SK-N-SH (cell line): Measurements from ENCODE around the gene GPR17. TPM values are rescaled to one million over a fixed set of nuclear protein-coding genes. Genes with fewer than 3 reads are reported as not detected.

Experiments
- CTCF ChIA-PET: fragments of 300-600, 350-600 bp; formaldehyde crosslinking; extraction: SDS; loops from one replicate; lab custom pipeline; 2021; lab: Yijun Ruan, JAX
- POLR2A ChIA-PET: fragments of 350-600 bp; sonication (Branson Sonifier 250); formaldehyde crosslinking; extraction: SDS; loops from one replicate; lab custom pipeline; 2020; ENCODE audit warnings: antibody characterized with exemption, inconsistent platforms; lab: Yijun Ruan, JAX
- DNase-seq: peaks from one replicate; pipeline ENCODE4 v3.0.0; 2012
- H2AFZ ChIP-seq: fragments of 200-600 bp; sonication (generic); 2 replicates; pipeline ENCODE4 v1.8.1; 2016; ENCODE audit warnings: antibody characterized with exemption, mild to moderate bottlenecking, low read depth
- H3F3A ChIP-seq: fragments of 200-600 bp; sonication (generic); replicated peaks from 2 replicates; pipeline ENCODE3; 2016; ENCODE audit warnings: antibody characterized with exemption, mild to moderate bottlenecking; ENCODE audit not compliant: insufficient read depth
- H3K27ac ChIP-seq, 2 experiments: fragments of 200-500 bp in 1 of 2; fragments of 200-600 bp in 1 of 2; sonication (Bioruptor generic) in 1 of 2; sonication (generic), shearing (Covaris generic) in 1 of 2; 2 replicates each; pipeline versions ENCODE4 v1.5.1 to v1.6.1; 2014 to 2016; ENCODE audit warnings: low read depth in 2 of 2, inconsistent platforms in 1 of 2, low read length in 1 of 2, mild to moderate bottlenecking in 1 of 2, mixed read lengths in 1 of 2
- H3K27me3 ChIP-seq: fragments of 200-600 bp; sonication (generic), shearing (Covaris generic); 2 replicates; pipeline ENCODE4 v1.6.1; 2016; ENCODE audit warnings: mixed run types; ENCODE audit not compliant: insufficient read depth
- H3K36me3 ChIP-seq, 2 experiments: fragments of 200-500 bp in 1 of 2; fragments of 200-600 bp in 1 of 2; sonication (Bioruptor generic) in 1 of 2; sonication (generic) in 1 of 2; replicated peaks in 1 of 2; 2 replicates each; pipeline versions ENCODE3 to v1.5.1; 2014 to 2016; ENCODE audit warnings: low read length in 1 of 2, mild to moderate bottlenecking in 1 of 2; ENCODE audit not compliant: insufficient read depth in 2 of 2, control insufficient read depth in 1 of 2
- H3K4me1 ChIP-seq, 2 experiments: fragments of 200-500 bp in 1 of 2; fragments of 200-600 bp in 1 of 2; sonication (Bioruptor generic) in 1 of 2; sonication (generic), shearing (Covaris generic) in 1 of 2; 2 replicates each; pipeline versions ENCODE4 v1.5.1 to v1.6.1; 2014 to 2016; ENCODE audit warnings: low read depth in 1 of 2, low read length in 1 of 2, mixed run types in 1 of 2; ENCODE audit not compliant: insufficient read depth in 2 of 2, control insufficient read depth in 1 of 2
- H3K4me2 ChIP-seq: fragments of 200-600 bp; sonication (generic), shearing (Covaris generic); 2 replicates; pipeline ENCODE4 v1.6.1; 2017; ENCODE audit warnings: mixed run types
- H3K4me3 ChIP-seq, 2 experiments: fragments of 200-500 bp in 1 of 2; fragments of 200-600 bp in 1 of 2; sonication (Bioruptor generic) in 1 of 2; sonication (generic), shearing (Covaris generic) in 1 of 2; 2 replicates each; pipeline versions ENCODE4 v1.5.1 to v1.8.1; 2014 to 2016; ENCODE audit warnings: low read depth in 2 of 2, inconsistent platforms in 1 of 2, low read length in 1 of 2, mild to moderate bottlenecking in 1 of 2, mixed read lengths in 1 of 2, moderate library complexity in 1 of 2
- H3K79me2 ChIP-seq: fragments of 200-600 bp; sonication (generic); 2 replicates; pipeline ENCODE4 v1.8.1; 2017; ENCODE audit warnings: mild to moderate bottlenecking; ENCODE audit not compliant: insufficient read depth
- H3K9ac ChIP-seq: fragments of 200-600 bp; sonication (generic); 2 replicates; pipeline ENCODE4 v1.6.1; 2017; ENCODE audit warnings: mixed run types
- H3K9me2 ChIP-seq: fragments of 200-600 bp; sonication (generic); 2 replicates; pipeline ENCODE4 v1.6.1; 2017; ENCODE audit warnings: mixed run types
- H3K9me3 ChIP-seq: fragments of 200-600 bp; sonication (generic); 2 replicates; pipeline ENCODE4 v1.6.1; 2017; ENCODE audit warnings: mixed run types, mild to moderate bottlenecking, moderate library complexity
- H4K20me1 ChIP-seq: fragments of 200-600 bp; sonication (generic); 2 replicates; pipeline ENCODE4 v1.6.1; 2017; ENCODE audit warnings: mild to moderate bottlenecking, mixed run types; ENCODE audit not compliant: insufficient read depth
- ELF1 ChIP-seq: IDR thresholded peaks from 2 replicates; pipeline ENCODE4 v1.4.0; 2012
- GABPA ChIP-seq: IDR thresholded peaks from 2 replicates; pipeline ENCODE4 v1.4.0; 2012; ENCODE audit warnings: low read depth, mild to moderate bottlenecking
- JUND ChIP-seq: IDR thresholded peaks from 2 replicates; pipeline ENCODE4 v1.4.0; 2012
- MEF2A ChIP-seq: IDR thresholded peaks from 2 replicates; pipeline ENCODE4 v1.4.0; 2012; ENCODE audit warnings: low read depth, borderline replicate concordance
- MXI1 ChIP-seq: IDR thresholded peaks from 2 replicates; pipeline ENCODE4 v1.6.1; 2012; ENCODE audit warnings: mild to moderate bottlenecking, low read depth, low read length, improper control_type of control experiment
- NFIC ChIP-seq: IDR thresholded peaks from 2 replicates; pipeline ENCODE4 v1.4.0; 2012; ENCODE audit warnings: borderline replicate concordance
- RFX5 ChIP-seq: IDR thresholded peaks from 2 replicates; pipeline ENCODE4 v1.6.1; 2012; ENCODE audit warnings: mild to moderate bottlenecking, improper control_type of control experiment, low read length
- RXRA ChIP-seq: IDR thresholded peaks from 2 replicates; pipeline ENCODE4 v1.4.0; 2012; ENCODE audit warnings: low read depth, mild to moderate bottlenecking, borderline replicate concordance
- TAF1 ChIP-seq: IDR thresholded peaks from 2 replicates; pipeline ENCODE4 v1.6.1; 2012; ENCODE audit warnings: low read depth, mild to moderate bottlenecking, low read length, moderate library complexity, borderline replicate concordance
- TCF12 ChIP-seq: IDR thresholded peaks from 2 replicates; pipeline ENCODE4 v1.4.0; 2012
- YY1 ChIP-seq: IDR thresholded peaks from 2 replicates; pipeline ENCODE4 v1.4.0; 2012; ENCODE audit warnings: low read depth, mild to moderate bottlenecking
- WGBS: methylation state at CpG from one replicate; pipeline ENCODE4 v1.1.6; 2017; ENCODE audit warnings: low lambda C conversion rate; 5-methylcytosine and 5-hydroxymethylcytosine counted together
- polyA plus RNA-seq, 3 experiments: library from polyadenylated mRNA; depleted of rRNA; stranded (reverse); fragments of >200 nt; gene quantifications; 2 replicates each; pipeline ENCODE4 v1.2.3, GENCODE V29; 2012
- TF ChIP-seq, protein P1 (sequence below): fragments of 200-600 bp; sonication (generic); IDR thresholded peaks from 2 replicates; pipeline ENCODE4 v1.6.1; 2017; ENCODE audit warnings: antibody characterized with exemption, mild to moderate bottlenecking, moderate library complexity
- TF ChIP-seq, protein P2 (sequence below): IDR thresholded peaks from 2 replicates; pipeline ENCODE4 v1.4.0; 2012; ENCODE audit warnings: low read depth, borderline replicate concordance
- TF ChIP-seq, protein P3 (sequence below): IDR thresholded peaks from 2 replicates; pipeline ENCODE4 v1.4.0; 2012; ENCODE audit warnings: low read depth

GPR17 gene, protein sequence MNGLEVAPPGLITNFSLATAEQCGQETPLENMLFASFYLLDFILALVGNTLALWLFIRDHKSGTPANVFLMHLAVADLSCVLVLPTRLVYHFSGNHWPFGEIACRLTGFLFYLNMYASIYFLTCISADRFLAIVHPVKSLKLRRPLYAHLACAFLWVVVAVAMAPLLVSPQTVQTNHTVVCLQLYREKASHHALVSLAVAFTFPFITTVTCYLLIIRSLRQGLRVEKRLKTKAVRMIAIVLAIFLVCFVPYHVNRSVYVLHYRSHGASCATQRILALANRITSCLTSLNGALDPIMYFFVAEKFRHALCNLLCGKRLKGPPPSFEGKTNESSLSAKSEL
- 0.03 TPM in 1 of 2 replicates, not detected in the other for polyA plus RNA-seq (2012; rRNA removed)
- not detected in 2 replicates for polyA plus RNA-seq (2012; cell fraction: cytosol; rRNA removed)
- not detected in 2 replicates for polyA plus RNA-seq (2012; cell fraction: nucleus; rRNA removed)

DNA sequence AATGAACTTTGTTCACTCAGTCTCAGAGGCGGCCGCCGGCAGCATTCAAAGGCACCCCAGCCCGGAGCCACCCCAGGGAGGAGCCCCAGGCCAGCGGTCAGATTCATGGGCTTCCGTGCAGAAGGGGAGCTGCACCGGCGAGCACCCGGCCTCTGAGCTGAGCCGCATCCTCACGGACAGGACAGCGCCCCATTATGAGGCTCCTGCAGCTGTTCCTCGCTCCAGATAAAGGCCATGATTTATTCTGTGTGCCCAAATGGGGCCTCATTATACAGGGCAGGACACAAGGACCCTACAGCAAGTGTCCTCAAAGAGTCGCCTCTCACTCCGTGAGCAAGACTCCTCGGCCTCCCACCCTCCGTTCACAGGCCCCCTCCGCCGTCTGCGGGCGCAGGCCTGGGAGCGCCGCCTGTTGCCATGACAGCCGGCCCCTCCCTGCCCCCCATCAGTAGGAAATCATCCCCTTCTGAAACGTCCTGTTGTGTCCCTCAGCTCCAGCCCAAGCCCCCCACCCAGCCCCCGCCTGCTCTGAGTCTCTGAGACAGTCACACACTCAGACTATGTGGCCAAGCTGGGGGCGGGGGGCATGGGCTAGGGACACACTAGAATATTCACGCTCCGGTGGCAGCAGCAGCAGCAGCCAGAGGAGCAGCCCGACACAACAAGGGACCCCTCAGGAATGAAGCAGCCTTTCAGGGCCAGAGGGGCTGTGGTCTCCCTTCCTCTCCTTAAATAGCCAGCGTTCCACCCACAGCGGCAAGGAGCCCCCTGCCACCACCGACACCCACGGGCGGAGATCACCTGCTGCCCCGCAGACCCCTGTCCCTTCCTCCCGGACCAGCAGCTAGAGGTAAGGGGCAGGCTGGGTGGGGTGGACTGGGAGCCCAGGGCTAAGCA is at the start of gene GPR17:
TSS of gene GPR17 (plus strand) at position 759 of the 897 bp plus-strand sequence. CDS start 4,583 bp downstream, outside the sequence.
- no peak within 1 kb of the TSS for H2AFZ ChIP-seq
- no peaks in the 10 kb centered on the region for H3K79me2 ChIP-seq
- no peak within 1 kb of the TSS for H3K9ac ChIP-seq
- no peaks in the 10 kb centered on the region for H3K27me3 ChIP-seq
- peaks cover 0 to 40% of the 10 kb centered on the region in 2 experiments; a peak in 1 of 4 replicates for H3K4me1 ChIP-seq
- no peaks in the 10 kb centered on the region for H3F3A ChIP-seq
- no peak for TF ChIP-seq JUND
- TF ChIP-seq, protein P1, sequence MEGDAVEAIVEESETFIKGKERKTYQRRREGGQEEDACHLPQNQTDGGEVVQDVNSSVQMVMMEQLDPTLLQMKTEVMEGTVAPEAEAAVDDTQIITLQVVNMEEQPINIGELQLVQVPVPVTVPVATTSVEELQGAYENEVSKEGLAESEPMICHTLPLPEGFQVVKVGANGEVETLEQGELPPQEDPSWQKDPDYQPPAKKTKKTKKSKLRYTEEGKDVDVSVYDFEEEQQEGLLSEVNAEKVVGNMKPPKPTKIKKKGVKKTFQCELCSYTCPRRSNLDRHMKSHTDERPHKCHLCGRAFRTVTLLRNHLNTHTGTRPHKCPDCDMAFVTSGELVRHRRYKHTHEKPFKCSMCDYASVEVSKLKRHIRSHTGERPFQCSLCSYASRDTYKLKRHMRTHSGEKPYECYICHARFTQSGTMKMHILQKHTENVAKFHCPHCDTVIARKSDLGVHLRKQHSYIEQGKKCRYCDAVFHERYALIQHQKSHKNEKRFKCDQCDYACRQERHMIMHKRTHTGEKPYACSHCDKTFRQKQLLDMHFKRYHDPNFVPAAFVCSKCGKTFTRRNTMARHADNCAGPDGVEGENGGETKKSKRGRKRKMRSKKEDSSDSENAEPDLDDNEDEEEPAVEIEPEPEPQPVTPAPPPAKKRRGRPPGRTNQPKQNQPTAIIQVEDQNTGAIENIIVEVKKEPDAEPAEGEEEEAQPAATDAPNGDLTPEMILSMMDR, result no peak
- no peak for TF ChIP-seq RFX5
- TF ChIP-seq, protein P2, sequence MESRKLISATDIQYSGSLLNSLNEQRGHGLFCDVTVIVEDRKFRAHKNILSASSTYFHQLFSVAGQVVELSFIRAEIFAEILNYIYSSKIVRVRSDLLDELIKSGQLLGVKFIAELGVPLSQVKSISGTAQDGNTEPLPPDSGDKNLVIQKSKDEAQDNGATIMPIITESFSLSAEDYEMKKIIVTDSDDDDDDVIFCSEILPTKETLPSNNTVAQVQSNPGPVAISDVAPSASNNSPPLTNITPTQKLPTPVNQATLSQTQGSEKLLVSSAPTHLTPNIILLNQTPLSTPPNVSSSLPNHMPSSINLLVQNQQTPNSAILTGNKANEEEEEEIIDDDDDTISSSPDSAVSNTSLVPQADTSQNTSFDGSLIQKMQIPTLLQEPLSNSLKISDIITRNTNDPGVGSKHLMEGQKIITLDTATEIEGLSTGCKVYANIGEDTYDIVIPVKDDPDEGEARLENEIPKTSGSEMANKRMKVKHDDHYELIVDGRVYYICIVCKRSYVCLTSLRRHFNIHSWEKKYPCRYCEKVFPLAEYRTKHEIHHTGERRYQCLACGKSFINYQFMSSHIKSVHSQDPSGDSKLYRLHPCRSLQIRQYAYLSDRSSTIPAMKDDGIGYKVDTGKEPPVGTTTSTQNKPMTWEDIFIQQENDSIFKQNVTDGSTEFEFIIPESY, result no peak
- no peak for TF ChIP-seq TCF12
- TF ChIP-seq MEF2A, result no peak
- no peak for TF ChIP-seq GABPA
- CTCF ChIA-PET, result interaction anchor here (2.2 kb wide), 1 partner anchor 50 kb away, joined by 7 read pairs; no protein-coding TSS in a partner anchor
- DNase-seq, result no peak
- 90% methylated on average over 8 of the region's 37 CpGs for WGBS
- H3K4me2 ChIP-seq, result no peak within 1 kb of the TSS
- H3K27ac ChIP-seq, result no peak within 1 kb of the TSS
- no peaks in the 10 kb centered on the region for H3K9me2 ChIP-seq
- POLR2A ChIA-PET, result no interaction called here
- no peak within 1 kb of the TSS for H3K4me3 ChIP-seq
- H4K20me1 ChIP-seq, result no peaks in the 10 kb centered on the region
- no peaks in the 10 kb centered on the region for H3K36me3 ChIP-seq
- no peaks in the 10 kb centered on the region for H3K9me3 ChIP-seq

DNA sequence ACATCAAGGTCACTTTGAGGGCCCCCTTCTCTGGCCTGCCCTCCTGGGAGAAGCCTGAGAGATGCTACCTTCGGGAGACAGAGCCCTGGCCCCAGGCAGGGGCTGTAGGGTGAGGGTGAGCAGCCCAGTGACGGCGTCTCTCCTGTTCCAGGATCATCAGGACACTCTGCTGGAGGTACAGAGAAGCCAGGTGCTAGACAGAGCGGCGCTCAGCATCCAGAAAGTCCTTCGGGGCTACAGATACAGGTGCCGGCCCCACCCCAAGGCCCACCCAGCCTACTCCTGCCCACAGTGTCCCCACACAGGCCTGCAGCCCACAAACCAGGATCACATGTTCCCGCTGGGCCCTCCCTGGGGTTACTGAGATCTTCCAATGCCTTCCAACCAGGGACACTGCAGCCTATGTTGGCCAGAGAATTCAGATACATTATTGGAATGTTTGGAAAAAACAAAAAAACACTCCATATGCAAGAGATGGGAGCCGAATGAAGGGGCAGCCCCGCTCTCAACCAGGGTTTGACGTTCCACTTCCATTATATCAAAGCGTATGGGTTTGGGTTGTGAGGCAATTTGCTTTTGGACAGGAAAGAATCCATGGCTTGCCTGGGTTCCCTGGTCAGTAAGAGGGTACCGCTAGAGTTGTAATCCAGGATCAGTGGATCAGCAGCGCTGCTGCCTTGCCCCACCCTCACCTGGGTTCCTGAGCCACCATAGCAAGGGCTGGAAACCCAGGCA is 49.5 kb upstream of the GPR17 start:
- DNase-seq, result no peak
- no peak overlapping the region for H3K4me2 ChIP-seq
- no peaks in the 10 kb centered on the region for H3K9me3 ChIP-seq
- no peaks in the 10 kb centered on the region for H4K20me1 ChIP-seq
- ChIA-PET CTCF (no interaction called here), POLR2A (no interaction called here)
- no peaks in the 10 kb centered on the region for H3K36me3 ChIP-seq
- 79% methylated on average over 12 of the region's 14 CpGs for WGBS
- no peak overlapping the region for H3K4me3 ChIP-seq
- no peaks in the 10 kb centered on the region for H3K9me2 ChIP-seq
- no peaks in the 10 kb centered on the region for H3K27me3 ChIP-seq
- H2AFZ ChIP-seq, result no peak overlapping the region
- no peak overlapping the region for H3K9ac ChIP-seq
- peaks cover 11% of the 10 kb centered on the region for H3F3A ChIP-seq
- H3K4me1 ChIP-seq, result no peaks in the 10 kb centered on the region
- H3K27ac ChIP-seq, result no peak overlapping the region
- TF ChIP-seq, protein P3, sequence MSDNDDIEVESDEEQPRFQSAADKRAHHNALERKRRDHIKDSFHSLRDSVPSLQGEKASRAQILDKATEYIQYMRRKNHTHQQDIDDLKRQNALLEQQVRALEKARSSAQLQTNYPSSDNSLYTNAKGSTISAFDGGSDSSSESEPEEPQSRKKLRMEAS, result no peak
- TF ChIP-seq TAF1, result no peak
- TF ChIP-seq RXRA, result no peak
- TF ChIP-seq, protein P2, result no peak
- TF ChIP-seq MEF2A, result no peak
- TF ChIP-seq ELF1, result no peak
- no peak for TF ChIP-seq YY1
- no peak for TF ChIP-seq NFIC
- no peak for TF ChIP-seq MXI1
- TF ChIP-seq, protein P1, result no peak
- H3K79me2 ChIP-seq, result no peaks in the 10 kb centered on the region
